Suprapubic skin (tissue), 3 donors: ENCODE results near the gene THUMPD3.

ENCODE experiments used
- EP300 ChIP-seq: sonication (generic); formaldehyde crosslinking; IDR thresholded peaks from one replicate; pipeline ENCODE4 v1.6.1; 2017; ENCODE audit warnings: antibody characterized with exemption
- TF ChIP-seq, protein P1 (sequence below), 2 donors: fragments of 200-600 bp in 1 of 2; fragments of 450-650 bp in 1 of 2; sonication (generic) in 1 of 2; IDR thresholded peaks; one replicate each; pipeline ENCODE4 v1.5.1; 2016 to 2019; ENCODE audit warnings: antibody characterized with exemption in 2 of 2, mild to moderate bottlenecking in 1 of 2, moderate library complexity in 1 of 2

DNA sequence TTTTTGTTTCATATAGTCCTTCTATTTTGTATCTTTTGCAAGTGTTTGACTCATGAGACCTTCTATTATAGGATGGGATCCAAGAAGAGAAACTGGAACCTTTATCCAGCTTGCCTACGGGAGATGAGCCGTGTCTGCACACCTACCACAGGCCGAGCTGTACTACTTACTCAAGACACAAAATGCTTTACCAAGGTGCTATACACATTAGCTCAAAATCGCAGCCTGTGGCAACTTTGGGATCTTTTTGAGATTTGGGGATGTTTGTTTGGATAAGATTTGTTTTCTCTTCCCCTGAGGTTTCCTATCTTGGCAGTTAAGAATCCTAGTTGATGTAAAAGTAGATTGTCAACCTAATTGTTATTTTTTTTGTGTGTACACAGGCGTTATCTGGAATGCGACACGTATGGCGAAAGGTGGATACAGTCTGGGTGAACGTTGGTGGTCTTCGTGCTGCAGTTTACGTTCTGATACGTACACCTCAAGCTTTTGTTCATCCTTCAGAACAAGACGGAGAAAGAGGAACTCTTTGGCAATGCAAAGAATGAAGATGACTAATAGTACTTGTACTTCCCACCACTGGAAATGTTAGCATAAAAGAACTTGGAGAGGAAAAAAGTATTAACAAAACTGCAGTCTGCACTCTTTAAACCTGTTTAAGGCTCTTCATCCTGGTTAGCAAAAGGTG is 21.4 kb downstream of the THUMPD3 start:
- TF ChIP-seq, protein P1, sequence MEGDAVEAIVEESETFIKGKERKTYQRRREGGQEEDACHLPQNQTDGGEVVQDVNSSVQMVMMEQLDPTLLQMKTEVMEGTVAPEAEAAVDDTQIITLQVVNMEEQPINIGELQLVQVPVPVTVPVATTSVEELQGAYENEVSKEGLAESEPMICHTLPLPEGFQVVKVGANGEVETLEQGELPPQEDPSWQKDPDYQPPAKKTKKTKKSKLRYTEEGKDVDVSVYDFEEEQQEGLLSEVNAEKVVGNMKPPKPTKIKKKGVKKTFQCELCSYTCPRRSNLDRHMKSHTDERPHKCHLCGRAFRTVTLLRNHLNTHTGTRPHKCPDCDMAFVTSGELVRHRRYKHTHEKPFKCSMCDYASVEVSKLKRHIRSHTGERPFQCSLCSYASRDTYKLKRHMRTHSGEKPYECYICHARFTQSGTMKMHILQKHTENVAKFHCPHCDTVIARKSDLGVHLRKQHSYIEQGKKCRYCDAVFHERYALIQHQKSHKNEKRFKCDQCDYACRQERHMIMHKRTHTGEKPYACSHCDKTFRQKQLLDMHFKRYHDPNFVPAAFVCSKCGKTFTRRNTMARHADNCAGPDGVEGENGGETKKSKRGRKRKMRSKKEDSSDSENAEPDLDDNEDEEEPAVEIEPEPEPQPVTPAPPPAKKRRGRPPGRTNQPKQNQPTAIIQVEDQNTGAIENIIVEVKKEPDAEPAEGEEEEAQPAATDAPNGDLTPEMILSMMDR (IDR thresholded peaks at IDR 0.05) = no peak
- no peak for TF ChIP-seq EP300
